Astrocyte (in vitro differentiated cells and primary cell): ENCODE results near the gene ADCY4. TPM values are rescaled to one million over a fixed set of nuclear protein-coding genes. Genes with fewer than 3 reads are reported as not detected.
A peak's percentile ranks its signal among the peaks of the same experiment; 100 is the strongest.

Experiments
- DNase-seq: peaks from one replicate; pipeline ENCODE4 v3.0.0-alpha.2; 2010; ENCODE audit warnings: low read depth
- FAIRE-seq: peaks from 2 replicates; lab custom pipeline; 2011; peaks lifted over from hg19 to GRCh38; lab: Jason Lieb, UNC
- H2AFZ ChIP-seq: 2 replicates; pipeline ENCODE4 v1.6.0; 2012; ENCODE audit warnings: low read depth, low read length, inconsistent platforms
- H3K27ac ChIP-seq: 2 replicates; pipeline ENCODE4 v1.5.1; 2011; ENCODE audit warnings: low read depth, low read length, inconsistent platforms
- H3K27me3 ChIP-seq: 2 replicates; pipeline ENCODE4 v1.6.0; 2011; ENCODE audit warnings: low read length, inconsistent platforms; ENCODE audit not compliant: insufficient read depth
- H3K36me3 ChIP-seq: 2 replicates; pipeline ENCODE4 v1.5.1; 2011; ENCODE audit warnings: low read length, inconsistent platforms; ENCODE audit not compliant: insufficient read depth
- H3K4me1 ChIP-seq: 2 replicates; pipeline ENCODE4 v1.5.1; 2011; ENCODE audit warnings: low read length, inconsistent platforms; ENCODE audit not compliant: insufficient read depth
- H3K4me2 ChIP-seq: 2 replicates; pipeline ENCODE4 v1.6.0; 2012; ENCODE audit warnings: low read length, inconsistent platforms
- H3K4me3 ChIP-seq: 2 replicates; pipeline ENCODE4 v1.5.1; 2011; ENCODE audit warnings: low read depth, mild to moderate bottlenecking, low read length, inconsistent platforms; ENCODE audit not compliant: insufficient read depth
- H3K79me2 ChIP-seq: 2 replicates; pipeline ENCODE4 v1.6.0; 2012; ENCODE audit warnings: mild to moderate bottlenecking, low read length, inconsistent platforms; ENCODE audit not compliant: insufficient read depth
- H3K9ac ChIP-seq: 2 replicates; pipeline ENCODE4 v1.6.0; 2012; ENCODE audit warnings: mild to moderate bottlenecking, low read length, inconsistent platforms
- H3K9me3 ChIP-seq: 2 replicates; pipeline ENCODE4 v1.5.1; 2012; ENCODE audit warnings: low read depth, mild to moderate bottlenecking, low read length, inconsistent platforms; ENCODE audit not compliant: insufficient read depth
- H4K20me1 ChIP-seq: 2 replicates; pipeline ENCODE4 v1.6.0; 2012; ENCODE audit warnings: low read length, inconsistent platforms; ENCODE audit not compliant: insufficient read depth
- H3K27ac Mint-ChIP-seq: one replicate; pipeline ENCODE4 v1.8.0; 2021; ENCODE audit warnings: mild to moderate bottlenecking, mixed read lengths; ENCODE audit not compliant: unreplicated experiment
- H3K27me3 Mint-ChIP-seq: one replicate; pipeline ENCODE4 v1.8.0; 2021; ENCODE audit warnings: low read depth, mixed read lengths; ENCODE audit not compliant: unreplicated experiment
- H3K36me3 Mint-ChIP-seq: one replicate; pipeline ENCODE4 v1.8.0; 2021; ENCODE audit warnings: low read depth, mixed read lengths; ENCODE audit not compliant: unreplicated experiment
- H3K4me1 Mint-ChIP-seq: one replicate; pipeline ENCODE4 v1.8.0; 2021; ENCODE audit warnings: low read depth, mixed read lengths; ENCODE audit not compliant: unreplicated experiment
- H3K4me3 Mint-ChIP-seq: one replicate; pipeline ENCODE4 v1.8.0; 2021; ENCODE audit warnings: mild to moderate bottlenecking, moderate library complexity, mixed read lengths; ENCODE audit not compliant: unreplicated experiment
- H3K9me3 Mint-ChIP-seq: one replicate; pipeline ENCODE4 v1.8.0; 2021; ENCODE audit warnings: mild to moderate bottlenecking, mixed read lengths; ENCODE audit not compliant: unreplicated experiment
- CTCF ChIP-seq: IDR thresholded peaks from 2 replicates; pipeline ENCODE4 v1.5.1; 2011; ENCODE audit warnings: low read depth, mild to moderate bottlenecking, inconsistent platforms, low read length, moderate library complexity; ENCODE audit not compliant: insufficient read depth
- EZH2 ChIP-seq: IDR thresholded peaks from 2 replicates; pipeline ENCODE4 v1.6.1; 2012; ENCODE audit warnings: mild to moderate bottlenecking, low read length, inconsistent platforms; ENCODE audit not compliant: insufficient read depth
- total RNA-seq: library from RNA; stranded (reverse); gene quantifications from 2 replicates; pipeline ENCODE4 v1.2.1, GENCODE V29; 2021

ADCY4 gene
- total RNA-seq, 1 donor from 2014 or later: 0.32 TPM

GRCh38 chr14:24366413-24366720, 31.5 kb upstream of the ADCY4 start:
- peak overlapping the region; percentile 80 for H3K9ac ChIP-seq
- peak overlapping the region; percentile 90 for H3K27ac ChIP-seq
- TF ChIP-seq CTCF: no peak
- TF ChIP-seq EZH2: no peak
- Mint-ChIP-seq H3K9me3 (no peaks in the 10 kb centered on the region), H3K27me3 (peaks cover 8% of the 10 kb centered on the region), H3K4me3 (peak overlapping the region; percentile 80), H3K36me3 (no peaks in the 10 kb centered on the region), H3K27ac (peak overlapping the region; percentile 93), H3K4me1 (peaks cover 21% of the 10 kb centered on the region)
- FAIRE-seq (no peak), DNase-seq (no peak)
- H2AFZ ChIP-seq: peak overlapping the region; percentile 53
- H3K79me2 ChIP-seq: no peaks in the 10 kb centered on the region
- peak overlapping the region; percentile 37 for H3K4me3 ChIP-seq
- H3K36me3 ChIP-seq: no peaks in the 10 kb centered on the region
- H3K4me1 ChIP-seq: peaks cover 21% of the 10 kb centered on the region
- H4K20me1 ChIP-seq: peaks cover 4% of the 10 kb centered on the region
- H3K4me2 ChIP-seq: peak overlapping the region; percentile 100
- no peaks in the 10 kb centered on the region for H3K27me3 ChIP-seq
- H3K9me3 ChIP-seq: no peaks in the 10 kb centered on the region

GRCh38 chr14:24365600-24366412, 30.9 kb upstream of the ADCY4 start:
- peaks cover 21% of the 10 kb centered on the region for H3K4me1 ChIP-seq
- peak overlapping the region; percentile 53 for H2AFZ ChIP-seq
- H3K4me2 ChIP-seq: peak overlapping the region; percentile 100
- TF ChIP-seq CTCF (peak; percentile 62), EZH2 (no peak)
- no peaks in the 10 kb centered on the region for H3K9me3 ChIP-seq
- H3K4me3 ChIP-seq: peak overlapping the region; percentile 32
- Mint-ChIP-seq H3K4me3 (peak overlapping the region; percentile 80), H3K36me3 (no peaks in the 10 kb centered on the region), H3K27me3 (peaks cover 13% of the 10 kb centered on the region), H3K27ac (peak overlapping the region; percentile 93), H3K9me3 (no peaks in the 10 kb centered on the region), H3K4me1 (peaks cover 16% of the 10 kb centered on the region)
- peak overlapping the region; percentile 80 for H3K9ac ChIP-seq
- no peaks in the 10 kb centered on the region for H3K79me2 ChIP-seq
- no peak for FAIRE-seq
- no peaks in the 10 kb centered on the region for H3K36me3 ChIP-seq
- DNase-seq: peak; percentile 84
- H4K20me1 ChIP-seq: no peaks in the 10 kb centered on the region
- H3K27me3 ChIP-seq: no peaks in the 10 kb centered on the region
- H3K27ac ChIP-seq: peak overlapping the region; percentile 90

GRCh38 chr14:24364841-24365240, 30.0 kb upstream of the ADCY4 start:
- Mint-ChIP-seq H3K27me3 (peaks cover 19% of the 10 kb centered on the region), H3K36me3 (no peaks in the 10 kb centered on the region)
- no peak for FAIRE-seq

More at GRCh38 chr14:24364841-24365240, 30.0 kb upstream of the ADCY4 start:
- Histone ChIP-seq H3K27ac (no peak overlapping the region), H3K79me2 (no peaks in the 10 kb centered on the region), H3K9ac (no peak overlapping the region), H2AFZ (no peak overlapping the region), H3K27me3 (no peaks in the 10 kb centered on the region), H3K9me3 (no peaks in the 10 kb centered on the region), H3K4me1 (peaks cover 21% of the 10 kb centered on the region), H4K20me1 (no peaks in the 10 kb centered on the region), H3K4me3 (no peak overlapping the region), H3K4me2 (peak overlapping the region; percentile 100), H3K36me3 (no peaks in the 10 kb centered on the region)
- peaks cover 15% of the 10 kb centered on the region for H3K4me1 Mint-ChIP-seq
- H3K9me3 Mint-ChIP-seq: no peaks in the 10 kb centered on the region
- TF ChIP-seq EZH2 (no peak), CTCF (no peak)
- H3K4me3 Mint-ChIP-seq: no peak overlapping the region
- no peak overlapping the region for H3K27ac Mint-ChIP-seq
- no peak for DNase-seq
